H1 (cell line): ENCODE measurements around the gene AP1S3. TPM values are rescaled to one million over a fixed set of nuclear protein-coding genes. Genes with fewer than 3 reads are reported as not detected.

Source experiments
- ASH2L ChIP-seq: fragments of 200-600, 300-600 bp; sonication (generic); IDR thresholded peaks from one replicate; pipeline ENCODE4 v1.7.1; 2017; ENCODE audit warnings: low read length
- SIRT6 ChIP-seq: IDR thresholded peaks from one replicate; pipeline ENCODE4 v1.7.1; 2012; ENCODE audit warnings: low read length, inconsistent platforms
- SIX5 ChIP-seq: IDR thresholded peaks from 2 replicates; pipeline ENCODE4 v1.6.1; 2011; ENCODE audit warnings: mild to moderate bottlenecking, low read depth, low read length
- ZNF274 ChIP-seq: IDR thresholded peaks from 2 replicates; pipeline ENCODE4 v1.7.0; 2012; ENCODE audit warnings: low read length, borderline replicate concordance; ENCODE audit errors: extremely low read depth
- polyA plus RNA-seq, 7 experiments: library from polyadenylated mRNA; depleted of rRNA in 3 of 7; stranded (reverse) in 5 of 7; unstranded in 2 of 7; fragments of >200 nt in 5 of 7; fragments of 200-250 nt in 2 of 7; gene quantifications; 1 replicate in 5 of 7; 2 replicates in 1 of 7; 4 replicates in 1 of 7; pipeline versions ENCODE4 v1.2.1 to v1.2.3, GENCODE V29; 2011 to 2013; ENCODE audit warnings: missing spikeins in 2 of 7, mixed read lengths in 2 of 7
- total RNA-seq: library from RNA; stranded (reverse); fragmentation: NEBNext Ultra II Directional; extraction: Animal tissue kit (Norgen Biotek cat#: 25700); gene quantifications from 2 replicates; pipeline ENCODE4 v1.2.1, GENCODE V29; 2021
- TF ChIP-seq, protein P1 (sequence below): IDR thresholded peaks from 2 replicates; pipeline ENCODE4 v1.6.1; 2012; ENCODE audit warnings: low read length, inconsistent platforms

AP1S3 gene
- total and polyA plus RNA-seq, 2 of the 8 experiments (the other 6 are each of a cell fraction or from before 2014, with no cell fraction given) = 3.9 to 20.2 TPM

GRCh38 chr2:223865907-223866508 is 28.6 kb upstream of the AP1S3 start (continued):
- TF ChIP-seq, protein P1, sequence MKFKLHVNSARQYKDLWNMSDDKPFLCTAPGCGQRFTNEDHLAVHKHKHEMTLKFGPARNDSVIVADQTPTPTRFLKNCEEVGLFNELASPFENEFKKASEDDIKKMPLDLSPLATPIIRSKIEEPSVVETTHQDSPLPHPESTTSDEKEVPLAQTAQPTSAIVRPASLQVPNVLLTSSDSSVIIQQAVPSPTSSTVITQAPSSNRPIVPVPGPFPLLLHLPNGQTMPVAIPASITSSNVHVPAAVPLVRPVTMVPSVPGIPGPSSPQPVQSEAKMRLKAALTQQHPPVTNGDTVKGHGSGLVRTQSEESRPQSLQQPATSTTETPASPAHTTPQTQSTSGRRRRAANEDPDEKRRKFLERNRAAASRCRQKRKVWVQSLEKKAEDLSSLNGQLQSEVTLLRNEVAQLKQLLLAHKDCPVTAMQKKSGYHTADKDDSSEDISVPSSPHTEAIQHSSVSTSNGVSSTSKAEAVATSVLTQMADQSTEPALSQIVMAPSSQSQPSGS = no peak
- no peak for TF ChIP-seq ZNF274
- no peak for TF ChIP-seq ASH2L
- TF ChIP-seq SIX5 = no peak
- no peak for TF ChIP-seq SIRT6
